HepG2 (cell line): Measurements from ENCODE around the gene DPT. TPM values are rescaled to one million over a fixed set of nuclear protein-coding genes. Genes with fewer than 3 reads are reported as not detected.

Experiments used
- CSRNP1 ChIP-seq: sonication (generic); formaldehyde crosslinking; IDR thresholded peaks from 2 replicates; pipeline ENCODE4 v1.8.1; 2023; ENCODE audit warnings: mild to moderate bottlenecking, missing genetic modification reagents
- FOXA1 ChIP-seq, 2 experiments: fragments of 450-650 bp in 1 of 2; sonication (generic) in 1 of 2; formaldehyde crosslinking in 1 of 2; IDR thresholded peaks; 2 replicates each; pipeline versions ENCODE4 v1.4.0 to v1.6.1; 2016 to 2020; ENCODE audit warnings: missing genetic modification reagents in 1 of 2
- GTF2F1 ChIP-seq: fragments of 150-350 bp; IDR thresholded peaks from 2 replicates; pipeline ENCODE4 v1.6.1; 2014; ENCODE audit warnings: low read length
- MLLT10 ChIP-seq: sonication (generic); formaldehyde crosslinking; IDR thresholded peaks from 2 replicates; pipeline ENCODE4 v1.4.0; 2020; ENCODE audit warnings: missing genetic modification reagents
- RARG ChIP-seq: sonication (generic); formaldehyde crosslinking; IDR thresholded peaks from 2 replicates; pipeline ENCODE4 v1.4.0; 2020; ENCODE audit warnings: low read depth, mild to moderate bottlenecking, missing genetic modification reagents
- SATB2 ChIP-seq: sonication (generic); formaldehyde crosslinking; IDR thresholded peaks from 2 replicates; pipeline ENCODE4 v1.5.0; 2020; ENCODE audit warnings: missing genetic modification reagents
- SKIL ChIP-seq: sonication (generic); formaldehyde crosslinking; IDR thresholded peaks from 2 replicates; pipeline ENCODE4 v1.8.0; 2022; ENCODE audit warnings: missing genetic modification reagents, mild to moderate bottlenecking, moderate library complexity, borderline replicate concordance
- TEAD3 ChIP-seq: optimal IDR thresholded peaks from 2 replicates; pipeline ENCODE3; 2016; ENCODE audit warnings: borderline replicate concordance
- ZBTB3 ChIP-seq: sonication (generic); formaldehyde crosslinking; IDR thresholded peaks from 2 replicates; pipeline ENCODE4 v1.4.0; 2020; ENCODE audit warnings: low read depth, mild to moderate bottlenecking, moderate library complexity, missing genetic modification reagents, borderline replicate concordance
- ZBTB4 ChIP-seq: sonication (generic); formaldehyde crosslinking; IDR thresholded peaks from 2 replicates; pipeline ENCODE4 v1.4.0; 2020; ENCODE audit warnings: missing genetic modification reagents, mild to moderate bottlenecking, borderline replicate concordance
- ZFY ChIP-seq: sonication (generic); formaldehyde crosslinking; IDR thresholded peaks from 2 replicates; pipeline ENCODE4 v1.4.0; 2020; ENCODE audit warnings: missing genetic modification reagents
- ZNF558 ChIP-seq: sonication (generic); formaldehyde crosslinking; IDR thresholded peaks from 2 replicates; pipeline ENCODE4 v1.9.0; 2022; ENCODE audit warnings: mild to moderate bottlenecking, missing genetic modification reagents, borderline replicate concordance
- ZNF609 ChIP-seq: sonication (generic); formaldehyde crosslinking; IDR thresholded peaks from 2 replicates; pipeline ENCODE4 v1.4.0; 2020; ENCODE audit warnings: mild to moderate bottlenecking, missing genetic modification reagents, borderline replicate concordance
- ZNF672 ChIP-seq: sonication (generic); formaldehyde crosslinking; IDR thresholded peaks from 2 replicates; pipeline ENCODE4 v1.8.1; 2022; ENCODE audit warnings: missing genetic modification reagents
- ZNF766 ChIP-seq: sonication (generic); formaldehyde crosslinking; IDR thresholded peaks from 2 replicates; pipeline ENCODE4 v1.5.0; 2020; ENCODE audit warnings: missing genetic modification reagents, borderline replicate concordance
- ZNF782 ChIP-seq: sonication (generic); formaldehyde crosslinking; IDR thresholded peaks from 2 replicates; pipeline ENCODE4 v1.4.0; 2020; ENCODE audit warnings: missing genetic modification reagents, mild to moderate bottlenecking, borderline replicate concordance
- polyA plus RNA-seq, 8 experiments: library from polyadenylated mRNA; depleted of rRNA in 3 of 8; stranded (reverse) in 7 of 8; unstranded in 1 of 8; fragments of >200 nt; fragmentation: Illumina TruSeq in 4 of 8; extraction: Trizol in 4 of 8; gene quantifications; 2 replicates each; pipeline versions ENCODE4 v1.2.1 to v1.2.3, GENCODE V29; 2011 to 2016; ENCODE audit warnings: low read depth in 4 of 8, missing spikeins in 1 of 8, mixed read lengths in 1 of 8; ENCODE audit not compliant: insufficient read depth in 1 of 8
- total RNA-seq, 5 experiments: library from RNA; depleted of rRNA; stranded (reverse); fragments of >200 nt; fragmentation: Illumina TruSeq; extraction: Trizol; gene quantifications; 2 replicates each; pipeline ENCODE4 v1.2.3, GENCODE V29; 2016; ENCODE audit warnings: low read depth in 1 of 5

The DPT gene
- total and polyA plus RNA-seq, 2 of the 13 experiments (the other 11 are each of a cell fraction or from before 2014, with no cell fraction given), result 0.04 TPM; not detected in 1

GRCh38 chr1:168664069-168664834 lies 64.8 kb downstream of the DPT start (continued):
- TF ChIP-seq ZNF609, result no peak
- TF ChIP-seq ZNF672 (CRISPR knock-in tag), result no peak
- no peak for TF ChIP-seq ZNF782 (CRISPR knock-in tag)
- no peak for TF ChIP-seq CSRNP1
- TF ChIP-seq ZFY, result no peak
- TF ChIP-seq MLLT10, result no peak
- TF ChIP-seq RARG (CRISPR knock-in tag), result no peak
- no peak for TF ChIP-seq SATB2 (CRISPR knock-in tag)
- no peak for TF ChIP-seq SKIL (CRISPR knock-in tag)
- no peak for TF ChIP-seq ZNF766 (CRISPR knock-in tag)
- no peak for TF ChIP-seq ZBTB4 (CRISPR knock-in tag)
- no peak for TF ChIP-seq GTF2F1
- TF ChIP-seq ZBTB3 (CRISPR knock-in tag), result no peak
- TF ChIP-seq FOXA1 (IDR thresholded peaks at IDR 0.05), result no peak
- no peak for TF ChIP-seq FOXA1 (CRISPR knock-in tag; IDR thresholded peaks at IDR 0.05)
- TF ChIP-seq ZNF558 (CRISPR knock-in tag), result no peak
- TF ChIP-seq TEAD3 (CRISPR knock-in tag), result peak; percentile 39
